Naive B cell (primary cell): ENCODE data around the gene PIK3R1. TPM values are rescaled to one million over a fixed set of nuclear protein-coding genes. Genes with fewer than 3 reads are reported as not detected.
A peak's percentile ranks its signal among the peaks of the same experiment; 100 is the strongest.

Source experiments
- ATAC-seq, 2 donors: fragments of 150-1000 bp; cut with Tn5 transposase; 2 replicates each; pipeline ENCODE4 v1.10.0; 2021; ENCODE audit warnings: low read depth in 2 of 2, mild to moderate bottlenecking in 2 of 2, moderate library complexity in 2 of 2
- DNase-seq: peaks from one replicate; pipeline ENCODE4 v3.0.0; 2022
- H3K27ac Mint-ChIP-seq, 6 donors: one replicate each; pipeline ENCODE4 v1.8.0; 2020 to 2022; ENCODE audit warnings: mild to moderate bottlenecking in 6 of 6, mixed read lengths in 6 of 6, moderate library complexity in 5 of 6, inconsistent platforms in 2 of 6
- H3K27me3 Mint-ChIP-seq, 3 donors: one replicate each; pipeline ENCODE4 v1.8.0; 2021 to 2022; ENCODE audit warnings: mixed read lengths in 3 of 3, mild to moderate bottlenecking in 1 of 3
- H3K36me3 Mint-ChIP-seq, 2 donors: one replicate each; pipeline ENCODE4 v1.8.0; 2020 to 2022; ENCODE audit warnings: mixed read lengths in 2 of 2, inconsistent platforms in 1 of 2, mild to moderate bottlenecking in 1 of 2
- H3K4me1 Mint-ChIP-seq, 3 donors: one replicate each; pipeline ENCODE4 v1.8.0; 2020 to 2022; ENCODE audit warnings: mixed read lengths in 3 of 3, inconsistent platforms in 1 of 3, mild to moderate bottlenecking in 1 of 3, moderate library complexity in 1 of 3
- H3K4me3 Mint-ChIP-seq, 8 donors: one replicate each; pipeline ENCODE4 v1.8.0; 2020 to 2022; ENCODE audit warnings: mild to moderate bottlenecking in 8 of 8, mixed read lengths in 8 of 8, moderate library complexity in 8 of 8, inconsistent platforms in 2 of 8
- H3K9me3 Mint-ChIP-seq, 7 donors: one replicate each; pipeline ENCODE4 v1.8.0; 2020 to 2022; ENCODE audit warnings: mixed read lengths in 7 of 7, mild to moderate bottlenecking in 5 of 7, inconsistent platforms in 2 of 7, moderate library complexity in 1 of 7
- polyA plus RNA-seq, 6 donors: library from polyadenylated mRNA; unstranded; fragments of 300-500 nt; fragmentation: Illumina TruSeq; gene quantifications; one replicate each; pipeline ENCODE4 v1.2.3, GENCODE V29; 2021; ENCODE audit warnings: low read depth in 6 of 6

The PIK3R1 gene
- polyA plus RNA-seq, 6 donors from 2014 or later, result 31.2 to 49.2 (median 39.3) TPM

- no peaks in the 10 kb centered on the region for H3K36me3 Mint-ChIP-seq
- no peaks in the 10 kb centered on the region for H3K27me3 Mint-ChIP-seq
- DNase-seq (peak; percentile 86), ATAC-seq (peak; percentile 91 to 92)
- no peaks in the 10 kb centered on the region for H3K9me3 Mint-ChIP-seq
- peaks cover 53 to 77% (median 73%) of the 10 kb centered on the region in 3 donors for H3K4me1 Mint-ChIP-seq
- H3K4me3 Mint-ChIP-seq, result peak overlapping the region; percentile 15 to 88 (median 72)
- H3K27ac Mint-ChIP-seq, result peak overlapping the region; percentile 61 to 99 (median 96)
These were observed 23.9 kb downstream of the PIK3R1 start for GRCh38 chr5:68239487-68239886.

- H3K36me3 Mint-ChIP-seq, result no peaks in the 10 kb centered on the region
- H3K4me1 Mint-ChIP-seq, result peaks cover 58 to 80% (median 75%) of the 10 kb centered on the region in 3 donors
- H3K9me3 Mint-ChIP-seq, result no peaks in the 10 kb centered on the region
- ATAC-seq (peak; percentile 64 to 69), DNase-seq (peak; percentile 69)
- peak overlapping the region in 6 of 8 donors; percentile 1 to 81 (median 58) for H3K4me3 Mint-ChIP-seq
- no peaks in the 10 kb centered on the region for H3K27me3 Mint-ChIP-seq
- H3K27ac Mint-ChIP-seq, result peak overlapping the region; percentile 85 to 95 (median 94)
These were observed 24.6 kb downstream of the PIK3R1 start for GRCh38 chr5:68240202-68240601.

GRCh38 chr5:68240771-68241170 lies 25.2 kb downstream of the PIK3R1 start:
- H3K27me3 Mint-ChIP-seq, result no peaks in the 10 kb centered on the region
- H3K36me3 Mint-ChIP-seq, result no peaks in the 10 kb centered on the region
- peak overlapping the region in 7 of 8 donors; percentile 1 to 81 (median 54) for H3K4me3 Mint-ChIP-seq
- peaks cover 58 to 83% (median 74%) of the 10 kb centered on the region in 3 donors for H3K4me1 Mint-ChIP-seq
- no peaks in the 10 kb centered on the region for H3K9me3 Mint-ChIP-seq
- peak overlapping the region; percentile 85 to 95 (median 94) for H3K27ac Mint-ChIP-seq
- no peak for ATAC-seq
- no peak for DNase-seq

GRCh38 chr5:68242743-68243142 lies 27.2 kb downstream of the PIK3R1 start:
- ATAC-seq (no peak), DNase-seq (no peak)
- Mint-ChIP-seq H3K4me1 (peaks cover 53 to 78% (median 61%) of the 10 kb centered on the region in 3 donors), H3K36me3 (no peaks in the 10 kb centered on the region), H3K9me3 (no peaks in the 10 kb centered on the region), H3K4me3 (peak overlapping the region in 1 of 8 donors; percentile 63), H3K27ac (peak overlapping the region in 5 of 6 donors; percentile 2 to 93 (median 84)), H3K27me3 (no peaks in the 10 kb centered on the region)

- H3K27ac Mint-ChIP-seq, result peak overlapping the region; percentile 54 to 93 (median 77)
- DNase-seq, result no peak
- ATAC-seq, result no peak
- no peaks in the 10 kb centered on the region for H3K9me3 Mint-ChIP-seq
- no peaks in the 10 kb centered on the region for H3K36me3 Mint-ChIP-seq
- peak overlapping the region in 4 of 8 donors; percentile 18 to 63 (median 26) for H3K4me3 Mint-ChIP-seq
- peaks cover 49 to 74% (median 58%) of the 10 kb centered on the region in 3 donors for H3K4me1 Mint-ChIP-seq
- H3K27me3 Mint-ChIP-seq, result no peaks in the 10 kb centered on the region
These were observed 27.7 kb downstream of the PIK3R1 start for GRCh38 chr5:68243251-68243650.

DNA sequence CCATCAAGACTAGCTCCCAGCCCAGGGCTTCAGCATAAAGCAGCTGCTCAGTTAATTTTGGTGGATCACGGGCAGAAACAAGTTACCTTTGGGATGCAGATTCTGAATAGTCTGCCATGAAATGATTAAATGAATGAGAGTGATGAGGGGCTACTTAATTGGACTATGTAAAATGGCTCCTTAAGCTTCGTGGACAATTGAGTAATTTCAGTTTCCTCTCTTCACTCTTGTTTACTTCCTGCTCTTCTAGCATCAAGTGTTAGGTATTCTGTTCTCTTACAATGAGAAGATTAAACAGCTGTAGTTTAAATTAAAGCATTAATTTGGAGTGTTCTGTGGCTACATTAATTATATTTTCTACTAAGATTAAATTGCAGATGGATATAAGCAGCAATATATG lies 28.1 kb downstream of the PIK3R1 start:
- Mint-ChIP-seq H3K36me3 (no peaks in the 10 kb centered on the region), H3K27me3 (no peaks in the 10 kb centered on the region), H3K9me3 (no peaks in the 10 kb centered on the region), H3K27ac (peak overlapping the region; percentile 54 to 93 (median 77)), H3K4me1 (peaks cover 49 to 72% (median 58%) of the 10 kb centered on the region in 3 donors), H3K4me3 (peak overlapping the region in 5 of 8 donors; percentile 18 to 63 (median 31))
- no peak for DNase-seq
- ATAC-seq, result no peak

GRCh38 chr5:68245319-68245718 lies 29.8 kb downstream of the PIK3R1 start:
- Mint-ChIP-seq H3K4me3 (no peak overlapping the region), H3K9me3 (no peaks in the 10 kb centered on the region), H3K36me3 (no peaks in the 10 kb centered on the region), H3K27me3 (no peaks in the 10 kb centered on the region), H3K27ac (peak overlapping the region in 1 of 6 donors; percentile 16), H3K4me1 (peaks cover 52 to 74% (median 63%) of the 10 kb centered on the region in 3 donors)
- DNase-seq, result no peak
- no peak for ATAC-seq

- Mint-ChIP-seq H3K4me1 (peaks cover 55 to 74% (median 63%) of the 10 kb centered on the region in 3 donors), H3K4me3 (peak overlapping the region in 1 of 8 donors; percentile 54), H3K27ac (peak overlapping the region in 2 of 6 donors; percentile 18 to 56), H3K9me3 (no peaks in the 10 kb centered on the region), H3K36me3 (no peaks in the 10 kb centered on the region), H3K27me3 (no peaks in the 10 kb centered on the region)
- DNase-seq (peak; percentile 29), ATAC-seq (peak; percentile 39 to 42)
These were observed 31.2 kb downstream of the PIK3R1 start for GRCh38 chr5:68246802-68247201.

GRCh38 chr5:68247627-68248026 lies 32.1 kb downstream of the PIK3R1 start:
- Mint-ChIP-seq H3K9me3 (no peaks in the 10 kb centered on the region), H3K36me3 (no peaks in the 10 kb centered on the region), H3K27me3 (no peaks in the 10 kb centered on the region), H3K4me3 (no peak overlapping the region), H3K27ac (peak overlapping the region in 2 of 6 donors; percentile 28 to 47), H3K4me1 (peaks cover 53 to 74% (median 62%) of the 10 kb centered on the region in 3 donors)
- ATAC-seq, result no peak
- no peak for DNase-seq

GRCh38 chr5:68248896-68249295 lies 33.3 kb downstream of the PIK3R1 start:
- Mint-ChIP-seq H3K4me3 (no peak overlapping the region), H3K36me3 (no peaks in the 10 kb centered on the region), H3K4me1 (peaks cover 50 to 65% (median 56%) of the 10 kb centered on the region in 3 donors), H3K9me3 (no peaks in the 10 kb centered on the region), H3K27ac (peak overlapping the region in 2 of 6 donors; percentile 23 to 76), H3K27me3 (no peaks in the 10 kb centered on the region)
- ATAC-seq, result no peak
- no peak for DNase-seq

DNA sequence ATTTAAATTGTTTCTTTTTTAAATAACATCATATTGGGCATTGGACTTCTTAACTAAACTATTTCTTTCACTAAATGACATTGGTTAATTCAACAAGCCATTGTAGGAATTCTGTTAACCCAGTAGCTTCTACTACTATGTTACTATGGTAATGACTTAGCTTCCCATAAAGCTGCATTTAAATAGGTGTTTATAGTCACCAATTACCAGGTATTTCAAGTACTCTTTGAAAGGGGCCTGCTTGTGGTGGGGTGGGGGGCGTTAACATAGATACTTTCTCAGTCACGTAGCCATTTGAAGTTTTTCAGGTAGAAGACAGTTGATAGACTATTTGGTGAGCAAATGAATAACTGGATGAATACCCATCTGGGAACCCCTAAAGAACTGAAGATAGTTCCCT lies 34.0 kb downstream of the PIK3R1 start:
- no peak for DNase-seq
- ATAC-seq, result no peak
- Mint-ChIP-seq H3K4me3 (peak overlapping the region in 1 of 8 donors; percentile 3), H3K4me1 (peaks cover 54 to 68% (median 59%) of the 10 kb centered on the region in 3 donors), H3K9me3 (no peaks in the 10 kb centered on the region), H3K27me3 (no peaks in the 10 kb centered on the region), H3K36me3 (no peaks in the 10 kb centered on the region), H3K27ac (peak overlapping the region in 4 of 6 donors; percentile 44 to 89 (median 79))

- ATAC-seq, result no peak
- Mint-ChIP-seq H3K36me3 (no peaks in the 10 kb centered on the region), H3K27ac (peak overlapping the region; percentile 18 to 93 (median 75)), H3K9me3 (no peaks in the 10 kb centered on the region), H3K27me3 (no peaks in the 10 kb centered on the region), H3K4me3 (peak overlapping the region in 2 of 8 donors; percentile 19 to 62), H3K4me1 (peaks cover 58 to 72% (median 68%) of the 10 kb centered on the region in 3 donors)
- DNase-seq, result no peak
These were observed 35.2 kb downstream of the PIK3R1 start for GRCh38 chr5:68250661-68251298.

DNA sequence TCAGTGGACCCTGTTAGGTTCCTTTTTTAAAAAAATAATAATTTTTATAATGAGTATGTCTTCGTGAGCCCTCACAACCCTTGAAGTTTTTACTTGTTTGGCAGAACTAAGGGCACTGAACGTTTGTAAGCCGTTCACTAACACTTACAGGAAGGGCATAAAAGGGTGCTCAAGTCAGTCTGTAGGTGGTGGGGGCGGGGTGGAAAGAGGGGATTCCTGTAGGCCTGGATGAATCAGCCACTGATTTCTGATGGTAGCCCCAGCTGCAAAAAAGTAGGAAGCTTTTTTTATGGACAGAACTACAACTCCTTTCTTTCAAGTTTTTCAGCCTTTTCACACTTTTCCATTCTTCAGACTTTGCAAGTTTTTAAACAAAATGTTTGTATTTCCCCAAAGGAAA lies 35.8 kb downstream of the PIK3R1 start:
- H3K4me1 Mint-ChIP-seq, result peaks cover 59 to 73% (median 71%) of the 10 kb centered on the region in 3 donors
- H3K4me3 Mint-ChIP-seq, result peak overlapping the region in 2 of 8 donors; percentile 25 to 54
- peak overlapping the region; percentile 18 to 81 (median 75) for H3K27ac Mint-ChIP-seq
- peak; percentile 63 to 64 for ATAC-seq
- H3K9me3 Mint-ChIP-seq, result no peaks in the 10 kb centered on the region
- DNase-seq, result no peak
- no peaks in the 10 kb centered on the region for H3K27me3 Mint-ChIP-seq
- H3K36me3 Mint-ChIP-seq, result no peaks in the 10 kb centered on the region
